Upper lobe of left lung (tissue), 4 donors: Measurements from ENCODE around the gene EGF.

Experiments used
- CTCF ChIP-seq, 6 experiments: fragments of 450-650 bp in 4 of 6; fragments of 200-600 bp in 2 of 6; sonication (generic) in 2 of 6; IDR thresholded peaks; one replicate each; pipeline ENCODE4 v1.5.1; 2016 to 2019; ENCODE audit warnings: antibody characterized with exemption in 6 of 6
- EP300 ChIP-seq, 4 donors: sonication (generic); formaldehyde crosslinking; IDR thresholded peaks; one replicate each; pipeline ENCODE4 v1.5.1; 2017; ENCODE audit warnings: antibody characterized with exemption in 4 of 4, control low read depth in 2 of 4
- POLR2A ChIP-seq, 4 donors: fragments of 450-650 bp; IDR thresholded peaks; one replicate each; pipeline ENCODE4 v1.5.1; 2016 to 2017; ENCODE audit warnings: antibody characterized with exemption in 4 of 4, mild to moderate bottlenecking in 2 of 4
- POLR2AphosphoS5 ChIP-seq, 2 donors: sonication (generic); formaldehyde crosslinking; IDR thresholded peaks; one replicate each; pipeline ENCODE4 v1.5.1; 2017; ENCODE audit warnings: antibody characterized with exemption in 2 of 2

GRCh38 chr4:109870061-109870460 lies 42.6 kb upstream of the EGF start:
- TF ChIP-seq POLR2A (IDR thresholded peaks at IDR 0.05) (no peak), CTCF (IDR thresholded peaks at IDR 0.05) (no peak), POLR2AphosphoS5 (IDR thresholded peaks at IDR 0.05) (no peak), EP300 (IDR thresholded peaks at IDR 0.05) (no peak)
